Common myeloid progenitor, CD34-positive (primary cell): Measurements from ENCODE around the gene CEACAM19.

Experiments used
- CTCF ChIA-PET: fragments of 350-600 bp; sonication (Branson Sonifier 250); formaldehyde crosslinking; loops from one replicate; lab custom pipeline; 2021; ENCODE audit warnings: antibody characterized with exemption; lab: Charles Lee
- POLR2A ChIA-PET: fragments of 350-600 bp; sonication (Branson Sonifier 250); formaldehyde crosslinking; loops from one replicate; lab custom pipeline; 2021; ENCODE audit warnings: antibody characterized with exemption; lab: Charles Lee
- DNase-seq, 3 donors: peaks; one replicate each; pipeline versions ENCODE4 v3.0.0 to v3.0.0-alpha.2; 2013
- H3K27ac ChIP-seq, 2 experiments: 1 replicate in 1 of 2; 2 replicates in 1 of 2; pipeline ENCODE4 v1.7.0; 2013; ENCODE audit warnings: inconsistent platforms in 2 of 2, low read length in 2 of 2, mild to moderate bottlenecking in 2 of 2, low read depth in 1 of 2, moderate library complexity in 1 of 2; ENCODE audit not compliant: severe bottlenecking in 2 of 2, insufficient read depth in 1 of 2, poor library complexity in 1 of 2
- H3K27me3 ChIP-seq, 5 experiments: replicated peaks in 2 of 5; 1 replicate in 3 of 5; 2 replicates in 2 of 5; pipeline versions ENCODE4 v1.6.1 to v1.7.0; 2013; ENCODE audit warnings: low read length in 4 of 5, mild to moderate bottlenecking in 2 of 5, moderate library complexity in 2 of 5, inconsistent platforms in 1 of 5; ENCODE audit not compliant: insufficient read depth in 5 of 5, control insufficient read depth in 4 of 5
- H3K36me3 ChIP-seq, 4 experiments: 1 replicate in 2 of 4; 2 replicates in 2 of 4; pipeline versions ENCODE4 v1.6.1 to v1.7.0; 2013; ENCODE audit warnings: low read length in 3 of 4, control low read depth in 1 of 4, mild to moderate bottlenecking in 1 of 4; ENCODE audit not compliant: control insufficient read depth in 4 of 4, insufficient read depth in 4 of 4
- H3K4me1 ChIP-seq, 4 experiments: 1 replicate in 3 of 4; 2 replicates in 1 of 4; pipeline versions ENCODE4 v1.6.1 to v1.7.1; 2013; ENCODE audit warnings: low read length in 3 of 4, mild to moderate bottlenecking in 3 of 4, control low read depth in 1 of 4, inconsistent platforms in 1 of 4, moderate library complexity in 1 of 4; ENCODE audit not compliant: control insufficient read depth in 4 of 4, insufficient read depth in 4 of 4; ENCODE audit errors: control extremely low read depth in 1 of 4
- H3K4me3 ChIP-seq, 7 experiments: 1 replicate in 4 of 7; 2 replicates in 3 of 7; pipeline versions ENCODE4 v1.5.1 to v1.7.0; 2013; ENCODE audit warnings: mild to moderate bottlenecking in 7 of 7, low read length in 6 of 7, moderate library complexity in 6 of 7, inconsistent platforms in 2 of 7, low read depth in 2 of 7, control low read depth in 1 of 7; ENCODE audit not compliant: insufficient read depth in 4 of 7, control insufficient read depth in 1 of 7; ENCODE audit errors: extremely low read depth in 1 of 7
- H3K9me3 ChIP-seq, 5 experiments: 1 replicate in 4 of 5; 2 replicates in 1 of 5; pipeline versions ENCODE4 v1.6.1 to v1.7.1; 2013; ENCODE audit warnings: low read length in 4 of 5, mild to moderate bottlenecking in 2 of 5, inconsistent platforms in 1 of 5, low read depth in 1 of 5, moderate library complexity in 1 of 5; ENCODE audit not compliant: control insufficient read depth in 4 of 5, insufficient read depth in 2 of 5; ENCODE audit errors: control extremely low read depth in 1 of 5
- WGBS: methylation state at CpG from one replicate; pipeline ENCODE4 v1.1.5; 2013; ENCODE audit not compliant: insufficient coverage; 5-methylcytosine and 5-hydroxymethylcytosine counted together

CEACAM19 gene

DNA sequence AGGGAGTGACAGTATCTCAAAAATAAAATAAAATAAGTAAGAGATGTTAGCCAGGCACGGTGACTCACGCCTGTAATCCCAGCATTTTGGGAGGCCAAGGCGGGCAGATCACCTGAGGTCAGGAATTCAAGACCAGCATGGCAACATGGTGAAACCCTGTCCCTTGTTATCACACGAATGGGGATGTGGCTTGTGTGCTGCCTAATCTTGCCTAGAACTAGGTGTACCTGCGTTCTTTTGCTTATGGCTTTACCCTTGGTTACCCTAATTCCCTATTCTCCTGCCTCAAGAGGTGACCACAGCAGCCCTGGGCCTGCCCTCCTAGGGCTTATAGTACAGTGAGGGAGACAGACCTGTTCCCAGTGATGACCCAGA is 33.9 kb upstream of the CEACAM19 start:
- H3K27me3 ChIP-seq: peaks cover 0 to 2% (median 0%) of the 10 kb centered on the region in 5 experiments
- no peak for DNase-seq
- H3K36me3 ChIP-seq: no peaks in the 10 kb centered on the region
- no peak overlapping the region for H3K27ac ChIP-seq
- H3K4me1 ChIP-seq: peaks cover 0 to 19% (median 4%) of the 10 kb centered on the region in 4 experiments
- no peak overlapping the region for H3K4me3 ChIP-seq
- ChIA-PET CTCF (no interaction called here), POLR2A (no interaction called here)
- no peaks in the 10 kb centered on the region for H3K9me3 ChIP-seq
- WGBS: 99% methylated on average over 5 of the region's 5 CpGs

DNA sequence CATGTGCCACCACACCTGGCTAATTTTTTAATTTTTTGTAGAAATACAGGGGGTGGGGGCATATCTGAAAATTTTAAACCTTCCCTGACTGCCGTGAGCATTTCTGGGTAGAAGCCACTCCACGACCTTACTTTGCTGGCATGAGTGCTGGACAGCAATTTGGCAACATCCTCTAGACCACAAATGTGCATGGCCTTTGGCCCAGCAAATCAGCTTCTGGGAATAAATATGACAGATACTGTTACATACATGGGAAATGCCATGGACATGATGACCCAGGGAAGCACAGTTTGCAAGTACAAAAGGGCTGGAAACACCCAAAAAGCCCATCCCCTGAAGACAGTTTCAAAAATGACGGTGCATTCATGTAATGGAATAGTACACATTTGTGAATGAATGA is 30.8 kb upstream of the CEACAM19 start:
- ChIA-PET POLR2A (no interaction called here), CTCF (interaction anchor here (1.0 kb wide), 1 partner anchor 17 kb away, joined by 4 read pairs; no protein-coding TSS in a partner anchor)
- H3K4me1 ChIP-seq: peaks cover 0 to 23% (median 14%) of the 10 kb centered on the region in 4 experiments
- H3K9me3 ChIP-seq: no peaks in the 10 kb centered on the region
- H3K27me3 ChIP-seq: no peaks in the 10 kb centered on the region
- H3K36me3 ChIP-seq: no peaks in the 10 kb centered on the region
- 100% methylated on average over 3 of the region's 3 CpGs for WGBS
- no peak for DNase-seq
- no peak overlapping the region for H3K4me3 ChIP-seq
- H3K27ac ChIP-seq: no peak overlapping the region

DNA sequence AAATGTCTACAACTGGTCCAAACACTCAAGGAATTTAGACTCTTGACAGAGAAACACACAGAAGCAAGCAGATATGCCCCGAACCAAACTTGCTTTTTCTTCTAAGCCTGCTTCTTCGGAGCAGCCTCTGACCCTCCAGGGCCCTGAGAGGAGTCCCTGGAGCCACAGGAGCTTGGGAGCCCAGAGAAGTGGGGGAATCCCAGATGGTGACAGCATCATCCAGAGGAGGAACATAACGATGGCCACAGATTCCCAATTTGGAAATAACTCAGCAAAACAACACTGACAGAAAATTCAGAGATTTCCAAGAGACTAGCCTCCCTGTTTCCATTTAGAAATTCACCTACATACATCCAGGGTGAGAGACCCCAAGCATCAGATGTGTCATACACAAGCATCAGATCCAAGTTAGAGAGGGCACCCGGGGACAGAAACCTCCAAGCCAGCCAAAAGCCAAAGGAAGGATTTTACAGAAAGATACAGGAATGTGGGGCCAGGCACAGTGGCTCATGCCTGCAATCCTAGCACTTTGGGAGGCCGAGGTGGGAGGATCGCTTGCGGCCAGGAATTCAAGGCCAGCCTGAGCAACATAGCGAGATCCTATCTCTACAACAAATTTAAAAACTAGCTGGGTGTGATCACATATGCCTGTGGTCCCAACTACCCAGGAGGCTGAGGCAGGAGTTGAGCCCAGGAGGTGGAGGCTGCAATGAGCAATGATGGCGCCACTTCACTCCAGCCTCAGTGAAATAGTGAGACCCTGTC is 29.6 kb upstream of the CEACAM19 start:
- Histone ChIP-seq H3K36me3 (no peaks in the 10 kb centered on the region), H3K9me3 (no peaks in the 10 kb centered on the region), H3K27ac (no peak overlapping the region), H3K4me1 (peaks cover 0 to 13% (median 10%) of the 10 kb centered on the region in 4 experiments), H3K27me3 (no peaks in the 10 kb centered on the region), H3K4me3 (no peak overlapping the region)
- DNase-seq: no peak
- POLR2A ChIA-PET: no interaction called here
- WGBS: 100% methylated on average over 4 of the region's 9 CpGs
- CTCF ChIA-PET: interaction anchor here (0.7 kb wide), 1 partner anchor 64 kb away, joined by 3 read pairs; no protein-coding TSS in a partner anchor

DNA sequence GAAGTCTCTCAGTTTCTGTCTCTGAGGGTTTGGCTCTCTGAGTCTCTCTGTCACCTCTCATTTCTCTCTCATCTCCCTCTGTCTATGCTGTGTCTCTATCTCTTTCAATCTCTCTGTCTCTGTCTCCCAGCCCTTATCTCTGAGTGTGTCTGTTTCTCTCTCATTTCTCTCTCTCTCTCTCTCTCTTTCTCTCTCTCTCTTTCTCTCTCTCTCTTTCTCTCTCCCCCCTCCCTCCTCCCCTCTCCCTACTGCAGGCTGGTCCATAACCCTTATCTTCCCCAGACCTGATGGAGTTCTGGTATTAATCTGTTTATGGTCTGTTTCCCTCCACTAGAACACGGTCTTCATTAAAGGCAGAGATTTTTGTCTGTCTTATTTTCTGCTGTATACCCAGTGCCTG is 28.9 kb upstream of the CEACAM19 start:
- H3K36me3 ChIP-seq: peaks cover 0 to 5% (median 3%) of the 10 kb centered on the region in 4 experiments
- H3K9me3 ChIP-seq: no peaks in the 10 kb centered on the region
- no peak overlapping the region for H3K27ac ChIP-seq
- DNase-seq: peak in 1 of 3 donors; percentile 21
- H3K4me3 ChIP-seq: no peak overlapping the region
- ChIA-PET CTCF (interaction anchor here (1.0 to 1.8 kb wide), 2 partner anchors 14 to 81 kb away, joined by 3 to 6 read pairs; no protein-coding TSS in a partner anchor), POLR2A (no interaction called here)
- H3K4me1 ChIP-seq: peaks cover 0 to 12% (median 8%) of the 10 kb centered on the region in 4 experiments
- H3K27me3 ChIP-seq: no peaks in the 10 kb centered on the region
- no CpG with 5 or more reads among the region's 1 CpG for WGBS

DNA sequence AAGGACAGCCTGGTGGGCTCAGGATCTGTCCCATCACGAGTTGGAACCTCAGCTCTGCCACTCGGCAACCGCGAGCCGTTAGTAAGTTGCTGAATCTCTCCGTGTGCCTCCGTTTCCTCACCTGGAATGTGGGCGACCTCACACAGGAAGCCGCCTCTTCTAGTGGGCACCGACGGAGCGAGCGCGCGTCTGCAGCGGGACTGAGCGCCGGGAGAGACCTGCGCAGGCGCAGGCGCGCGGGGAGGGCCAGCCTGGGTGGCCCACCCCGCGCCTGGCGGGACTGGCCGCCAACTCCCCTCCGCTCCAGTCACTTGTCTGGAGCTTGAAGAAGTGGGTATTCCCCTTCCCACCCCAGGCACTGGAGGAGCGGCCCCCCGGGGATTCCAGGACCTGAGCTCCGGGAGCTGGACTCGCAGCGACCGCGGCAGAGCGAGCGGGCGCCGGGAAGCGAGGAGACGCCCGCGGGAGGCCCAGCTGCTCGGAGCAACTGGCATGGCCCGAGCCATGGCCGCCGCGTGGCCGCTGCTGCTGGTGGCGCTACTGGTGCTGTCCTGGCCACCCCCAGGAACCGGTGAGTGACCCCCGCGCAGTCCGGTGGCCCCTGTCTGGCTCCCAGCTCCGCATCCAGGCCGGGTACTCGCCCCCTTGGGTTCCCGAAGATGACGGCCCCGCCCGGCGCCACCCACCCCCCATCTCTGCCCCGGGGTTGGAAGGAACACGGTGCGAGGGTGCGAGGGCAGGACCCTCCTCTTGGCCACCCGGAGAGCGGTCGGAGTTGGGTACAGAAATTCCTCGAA is 27.5 kb upstream of the CEACAM19 start, which contains the start of gene PVR:
PVR (plus strand) TSS at position 306 of the 797 bp plus-strand sequence; CDS start at position 493, 187 bp downstream.
- H3K27ac ChIP-seq: peak within 1 kb of the TSS in 1 of 2 experiments; percentile 14
- ChIA-PET CTCF (interaction anchor here (0.8 to 1.8 kb wide), 5 partner anchors 9 to 80 kb away, joined by 3 to 6 read pairs (median 4); no protein-coding TSS in a partner anchor), POLR2A (no interaction called here)
- peak within 1 kb of the TSS; percentile 60 to 87 (median 76) for H3K4me3 ChIP-seq
- no peaks in the 10 kb centered on the region for H3K27me3 ChIP-seq
- peaks cover 0 to 12% (median 8%) of the 10 kb centered on the region in 4 experiments for H3K4me1 ChIP-seq
- under 1% methylated on average over 62 of the region's 70 CpGs for WGBS
- peak; percentile 28 to 54 (median 43) for DNase-seq
- H3K36me3 ChIP-seq: peaks cover 4 to 18% (median 9%) of the 10 kb centered on the region in 4 experiments
- no peaks in the 10 kb centered on the region for H3K9me3 ChIP-seq

DNA sequence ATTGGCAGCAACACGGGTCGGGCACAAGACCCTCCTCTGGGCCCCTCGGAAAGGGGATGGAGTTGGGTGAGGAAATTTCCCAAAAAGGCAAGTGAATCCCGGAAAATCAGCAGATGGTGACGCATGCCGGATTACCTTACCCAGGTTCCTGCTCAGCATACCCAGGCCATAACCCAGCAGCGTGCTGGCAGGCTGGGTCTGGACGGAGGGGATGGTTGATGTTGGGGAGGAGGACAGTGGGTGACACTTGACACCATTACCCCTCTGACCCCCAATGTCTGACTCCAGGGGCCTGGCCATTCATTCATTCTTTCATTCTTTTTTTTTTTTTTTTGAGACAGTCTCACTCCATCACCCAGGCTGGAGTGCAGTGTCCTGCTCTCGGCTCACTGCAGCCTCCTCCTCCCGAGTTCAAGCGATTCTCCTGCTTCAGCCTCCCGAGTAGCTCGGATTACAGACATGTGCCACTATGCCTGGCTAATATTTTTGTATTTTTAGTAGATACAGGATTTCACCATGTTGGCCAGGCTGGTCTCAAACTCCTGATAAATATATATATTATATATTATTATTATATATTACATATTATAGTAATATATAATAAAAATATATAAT is 26.8 kb upstream of the CEACAM19 start:
- peak overlapping the region in 1 of 2 experiments; percentile 14 for H3K27ac ChIP-seq
- H3K4me3 ChIP-seq: peak overlapping the region; percentile 60 to 87 (median 76)
- H3K4me1 ChIP-seq: peaks cover 0 to 12% (median 8%) of the 10 kb centered on the region in 4 experiments
- POLR2A ChIA-PET: no interaction called here
- peak in 1 of 3 donors; percentile 42 for DNase-seq
- 0% methylated on average over 6 of the region's 13 CpGs for WGBS
- CTCF ChIA-PET: interaction anchor here (0.8 to 1.8 kb wide), 3 partner anchors 10 to 12 kb away, joined by 3 to 6 read pairs (median 4); no protein-coding TSS in a partner anchor
- no peaks in the 10 kb centered on the region for H3K27me3 ChIP-seq
- H3K9me3 ChIP-seq: no peaks in the 10 kb centered on the region
- H3K36me3 ChIP-seq: peaks cover 5 to 24% (median 10%) of the 10 kb centered on the region in 4 experiments
